Astrocyte (in vitro differentiated cells and primary cell): Measurements from ENCODE around the gene HTRA2.

Experiments used
- CTCF ChIP-seq: IDR thresholded peaks from 2 replicates; pipeline ENCODE4 v1.5.1; 2011; ENCODE audit warnings: low read depth, mild to moderate bottlenecking, inconsistent platforms, low read length, moderate library complexity; ENCODE audit not compliant: insufficient read depth
- EZH2 ChIP-seq: IDR thresholded peaks from 2 replicates; pipeline ENCODE4 v1.6.1; 2012; ENCODE audit warnings: mild to moderate bottlenecking, low read length, inconsistent platforms; ENCODE audit not compliant: insufficient read depth

- TF ChIP-seq CTCF (no peak), EZH2 (no peak)
These were observed 25.9 kb downstream of the HTRA2 start for GRCh38 chr2:74555610-74556103.
